DND-41 (cell line): ENCODE results near the gene ARHGEF3.
"Not testable (repeated sequence)": the region's sequence is repeated elsewhere in the genome, so short reads cannot be mapped to it uniquely, and the experiment has no call there.

Source experiments
- EZH2 ChIP-seq: IDR thresholded peaks from 3 replicates; pipeline ENCODE4 v1.6.1; 2012; ENCODE audit warnings: borderline replicate concordance, low read depth, mild to moderate bottlenecking, moderate library complexity, low read length, inconsistent platforms; ENCODE audit not compliant: severe bottlenecking
- TF ChIP-seq, protein P1 (sequence below): IDR thresholded peaks from 2 replicates; pipeline ENCODE4 v1.5.1; 2012; ENCODE audit warnings: borderline replicate concordance, low read length, moderate library complexity, mild to moderate bottlenecking; ENCODE audit not compliant: poor library complexity, severe bottlenecking; ENCODE audit errors: extremely low read depth

- TF ChIP-seq, protein P1, sequence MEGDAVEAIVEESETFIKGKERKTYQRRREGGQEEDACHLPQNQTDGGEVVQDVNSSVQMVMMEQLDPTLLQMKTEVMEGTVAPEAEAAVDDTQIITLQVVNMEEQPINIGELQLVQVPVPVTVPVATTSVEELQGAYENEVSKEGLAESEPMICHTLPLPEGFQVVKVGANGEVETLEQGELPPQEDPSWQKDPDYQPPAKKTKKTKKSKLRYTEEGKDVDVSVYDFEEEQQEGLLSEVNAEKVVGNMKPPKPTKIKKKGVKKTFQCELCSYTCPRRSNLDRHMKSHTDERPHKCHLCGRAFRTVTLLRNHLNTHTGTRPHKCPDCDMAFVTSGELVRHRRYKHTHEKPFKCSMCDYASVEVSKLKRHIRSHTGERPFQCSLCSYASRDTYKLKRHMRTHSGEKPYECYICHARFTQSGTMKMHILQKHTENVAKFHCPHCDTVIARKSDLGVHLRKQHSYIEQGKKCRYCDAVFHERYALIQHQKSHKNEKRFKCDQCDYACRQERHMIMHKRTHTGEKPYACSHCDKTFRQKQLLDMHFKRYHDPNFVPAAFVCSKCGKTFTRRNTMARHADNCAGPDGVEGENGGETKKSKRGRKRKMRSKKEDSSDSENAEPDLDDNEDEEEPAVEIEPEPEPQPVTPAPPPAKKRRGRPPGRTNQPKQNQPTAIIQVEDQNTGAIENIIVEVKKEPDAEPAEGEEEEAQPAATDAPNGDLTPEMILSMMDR = not testable (repeated sequence)
- not testable (repeated sequence) for TF ChIP-seq EZH2
Measured at GRCh38 chr3:56692001-56692365, 109.8 kb downstream of the ARHGEF3 start.
